HCT116 (cell line): ENCODE results near the gene SHISAL2B. TPM values are rescaled to one million over a fixed set of nuclear protein-coding genes. Genes with fewer than 3 reads are reported as not detected.

Experiments
- ATAC-seq: fragments of 200-7000 bp; cut with Tn5 transposase; 2 replicates; pipeline ENCODE4 v1.9.1; 2020; ENCODE audit warnings: mild to moderate bottlenecking, moderate library complexity
- BruUV-seq: library from RNA; stranded (reverse); fragments of 400-500 nt; replicated peaks from 2 replicates; lab custom pipeline; 2021; lab: Mats Ljungman, UMichigan
- CTCF ChIA-PET: fragments of 300-600 bp; sonication (Branson Sonifier 250); formaldehyde crosslinking; loops from one replicate; lab custom pipeline; 2021; ENCODE audit warnings: antibody characterized with exemption; lab: Charles Lee
- POLR2A ChIA-PET: fragments of 300-600, 350-600 bp; sonication (Branson Sonifier 250); formaldehyde crosslinking; loops from one replicate; lab custom pipeline; 2021; ENCODE audit warnings: antibody characterized with exemption; lab: Charles Lee
- RAD21 ChIA-PET, 2 experiments: fragments of 300-600 bp; sonication (Branson Sonifier 250); formaldehyde crosslinking; loops; one replicate each; lab custom pipeline; 2023; ENCODE audit warnings: low total read pairs in 2 of 2; ENCODE audit not compliant: uncharacterized antibody in 2 of 2, unreplicated experiment in 2 of 2, low non-redundant PET in 1 of 2; lab: Charles Lee
- DNase-seq: peaks from one replicate; pipeline ENCODE4 v3.0.0-alpha.2; 2010; ENCODE audit warnings: low read depth, low spot score
- H2AFZ ChIP-seq: fragments of 200-600 bp; shearing (Covaris generic), sonication (generic); 2 replicates; pipeline ENCODE4 v1.6.1; 2017; ENCODE audit warnings: low read depth, mixed run types, mixed read lengths, antibody characterized with exemption, low read length; ENCODE audit not compliant: poor library complexity, severe bottlenecking
- H3K27ac ChIP-seq: 2 replicates; pipeline ENCODE4 v1.5.1; 2012; ENCODE audit warnings: low read depth, low read length
- H3K27me3 ChIP-seq: fragments of 200-600 bp; sonication (generic); 2 replicates; pipeline ENCODE4 v1.6.1; 2016; ENCODE audit warnings: mixed run types, low read length, mixed read lengths; ENCODE audit not compliant: insufficient read depth
- H3K36me3 ChIP-seq, 2 experiments: fragments of 200-500 bp in 1 of 2; fragments of 200-600 bp in 1 of 2; sonication (Bioruptor generic) in 1 of 2; sonication (generic) in 1 of 2; 2 replicates each; pipeline versions ENCODE4 v1.5.1 to v1.6.1; 2014 to 2016; ENCODE audit warnings: low read length in 2 of 2, inconsistent platforms in 1 of 2, mixed read lengths in 1 of 2, mixed run types in 1 of 2; ENCODE audit not compliant: insufficient read depth in 2 of 2, control insufficient read depth in 1 of 2
- H3K4me1 ChIP-seq, 2 experiments: fragments of 200-600 bp in 1 of 2; sonication (generic) in 1 of 2; 2 replicates each; pipeline versions ENCODE4 v1.5.1 to v1.6.1; 2012 to 2017; ENCODE audit warnings: low read length in 2 of 2, inconsistent platforms in 1 of 2, mild to moderate bottlenecking in 1 of 2, mixed read lengths in 1 of 2, mixed run types in 1 of 2, moderate library complexity in 1 of 2; ENCODE audit not compliant: insufficient read depth in 2 of 2, control insufficient read depth in 1 of 2
- H3K4me2 ChIP-seq: fragments of 200-600 bp; sonication (generic); 2 replicates; pipeline ENCODE4 v1.6.1; 2017; ENCODE audit warnings: mixed run types, low read length, mixed read lengths
- H3K4me3 ChIP-seq, 2 experiments: fragments of 200-600 bp in 1 of 2; sonication (generic) in 1 of 2; replicated peaks in 1 of 2; 2 replicates each; pipeline ENCODE4 v1.5.1; 2011 to 2016; ENCODE audit warnings: low read length in 2 of 2, control low read depth in 1 of 2, low read depth in 1 of 2, mild to moderate bottlenecking in 1 of 2, mixed read lengths in 1 of 2, mixed run types in 1 of 2
- H3K79me2 ChIP-seq: fragments of 200-600 bp; sonication (generic); 2 replicates; pipeline ENCODE4 v1.6.1; 2017; ENCODE audit warnings: mild to moderate bottlenecking, mixed run types, low read length, moderate library complexity, mixed read lengths; ENCODE audit not compliant: insufficient read depth
- H3K9ac ChIP-seq: fragments of 200-600 bp; sonication (generic); 2 replicates; pipeline ENCODE4 v1.6.1; 2016; ENCODE audit warnings: low read length, mixed read lengths
- H3K9me2 ChIP-seq: fragments of 200-600 bp; sonication (generic), shearing (Covaris generic); 2 replicates; pipeline ENCODE4 v1.6.1; 2017; ENCODE audit warnings: mixed run types, mild to moderate bottlenecking, moderate library complexity; ENCODE audit not compliant: insufficient read depth
- H3K9me3 ChIP-seq, 2 experiments: fragments of 200-500 bp in 1 of 2; fragments of 200-600 bp in 1 of 2; sonication (Bioruptor generic) in 1 of 2; sonication (generic) in 1 of 2; 2 replicates each; pipeline ENCODE4 v1.6.1; 2014 to 2017; ENCODE audit warnings: low read length in 2 of 2, mixed read lengths in 2 of 2, inconsistent platforms in 1 of 2, low read depth in 1 of 2, mild to moderate bottlenecking in 1 of 2, mixed run types in 1 of 2, moderate library complexity in 1 of 2; ENCODE audit not compliant: control insufficient read depth in 1 of 2, insufficient read depth in 1 of 2
- H4K20me1 ChIP-seq: fragments of 200-600 bp; sonication (generic), shearing (Covaris generic); 2 replicates; pipeline ENCODE4 v1.6.1; 2017; ENCODE audit warnings: mixed run types, mild to moderate bottlenecking, moderate library complexity; ENCODE audit not compliant: insufficient read depth
- CTCF ChIP-seq, 3 experiments: fragments of 200-600 bp in 1 of 3; sonication (generic) in 1 of 3; IDR thresholded peaks in 2 of 3; conservative IDR thresholded peaks in 1 of 3; 2 replicates each; pipeline ENCODE4 v1.5.1; 2012 to 2017; ENCODE audit warnings: low read depth in 2 of 3, low read length in 2 of 3, antibody characterized with exemption in 1 of 3, borderline replicate concordance in 1 of 3, control low read depth in 1 of 3, mild to moderate bottlenecking in 1 of 3, mixed read lengths in 1 of 3, mixed run types in 1 of 3, moderate library complexity in 1 of 3; ENCODE audit not compliant: insufficient read depth in 1 of 3
- EGR1 ChIP-seq: IDR thresholded peaks from 2 replicates; pipeline ENCODE4 v1.6.1; 2012; ENCODE audit warnings: low read depth
- ELF1 ChIP-seq: IDR thresholded peaks from 2 replicates; pipeline ENCODE4 v1.6.1; 2012; ENCODE audit warnings: low read depth, borderline replicate concordance
- EZH2 ChIP-seq: fragments of 200-600 bp; sonication (generic); IDR thresholded peaks from 2 replicates; pipeline ENCODE4 v1.6.1; 2017; ENCODE audit warnings: antibody characterized with exemption, mixed run types
- EZH2phosphoT487 ChIP-seq: fragments of 200-600 bp; IDR thresholded peaks from 2 replicates; pipeline ENCODE4 v1.6.1; 2018; ENCODE audit warnings: antibody characterized with exemption, borderline replicate concordance
- FOSL1 ChIP-seq: IDR thresholded peaks from 2 replicates; pipeline ENCODE4 v1.6.1; 2012; ENCODE audit warnings: low read depth
- MAX ChIP-seq: IDR thresholded peaks from 2 replicates; pipeline ENCODE4 v1.6.1; 2012
- POLR2A ChIP-seq: IDR thresholded peaks from 2 replicates; pipeline ENCODE4 v1.7.0; 2011; ENCODE audit warnings: borderline replicate concordance; ENCODE audit not compliant: insufficient read depth, insufficient read length; ENCODE audit errors: extremely low read depth
- RAD21 ChIP-seq: IDR thresholded peaks from 2 replicates; pipeline ENCODE4 v1.6.1; 2012; ENCODE audit warnings: low read depth, mild to moderate bottlenecking
- SRF ChIP-seq: IDR thresholded peaks from 2 replicates; pipeline ENCODE4 v1.6.1; 2012; ENCODE audit warnings: low read depth
- ZFX ChIP-seq: fragments of 450-650 bp; IDR thresholded peaks from 2 replicates; pipeline ENCODE4 v1.6.1; 2017
- ZNF274 ChIP-seq: fragments of 200-500 bp; sonication (Bioruptor generic); IDR thresholded peaks from 2 replicates; pipeline ENCODE4 v1.6.1; 2014; ENCODE audit warnings: mild to moderate bottlenecking, low read depth, low read length, inconsistent platforms
- intact Hi-C: fragments of 100-400 bp; cut with micrococcal nuclease; formaldehyde crosslinking; loops from 2 replicates; pipeline ENCODE4 v1.10.0; 2022
- total RNA-seq: library from RNA; stranded (reverse); gene quantifications from one replicate; pipeline ENCODE4 v1.2.1, GENCODE V29; 2021; ENCODE audit not compliant: unreplicated experiment

Gene SHISAL2B
- total RNA-seq, 1 experiment from 2014 or later = not detected

- Histone ChIP-seq H3K4me2 (no peak overlapping the region), H4K20me1 (no peaks in the 10 kb centered on the region), H3K27me3 (no peaks in the 10 kb centered on the region)
- POLR2A ChIA-PET = no interaction called here
- intact Hi-C loops = no loop called here
- no TSS peak for BruUV-seq
- RAD21 ChIA-PET = no interaction called here
- TF ChIP-seq CTCF (IDR thresholded peaks at IDR 0.05 in 2 of 3, conservative IDR thresholded peaks at IDR 0.05 in 1 of 3; ENCODE audit: borderline replicate concordance in 1 of 3, insufficient read depth in 1 of 3, low read depth in 2 of 3, low read length in 2 of 3) (no peak), ZNF274 (no peak), ELF1 (no peak), FOSL1 (no peak), ZFX (no peak), RAD21 (no peak), EZH2 (no peak), EGR1 (no peak), POLR2A (no peak), SRF (no peak), MAX (no peak), EZH2phosphoT487 (no peak)
- TF ChIP-seq, all 23 proteins: peak for 0
- CTCF ChIA-PET = no interaction called here
- Histone ChIP-seq H3K27ac (no peak overlapping the region), H3K9ac (no peak overlapping the region), H3K79me2 (no peaks in the 10 kb centered on the region), H3K4me3 (no peak overlapping the region), H3K4me1 (no peaks in the 10 kb centered on the region), H3K9me3 (no peaks in the 10 kb centered on the region), H3K36me3 (no peaks in the 10 kb centered on the region), H2AFZ (no peak overlapping the region), H3K9me2 (no peaks in the 10 kb centered on the region)
- DNase-seq = no peak
- ATAC-seq = no peak
Observed at GRCh38 chr5:64653766-64654560, 36.3 kb upstream of the SHISAL2B start.
